Natural killer cell (primary cell): ENCODE data around the gene BEAN1. TPM values are rescaled to one million over a fixed set of nuclear protein-coding genes. Genes with fewer than 3 reads are reported as not detected.

ENCODE experiments used
- ATAC-seq, 3 donors: fragments of 150-1000 bp in 2 of 3; fragments of 200-7000 bp in 1 of 3; cut with Tn5 transposase; 1 replicate in 1 of 3; 2 replicates in 2 of 3; pipeline ENCODE4 v1.10.0; 2021; ENCODE audit warnings: mild to moderate bottlenecking in 2 of 3, moderate library complexity in 2 of 3
- DNase-seq, 2 donors: peaks; one replicate each; pipeline versions ENCODE4 v3.0.0 to v3.0.0-alpha.2; 2013 to 2021; ENCODE audit warnings: mixed read lengths in 1 of 2
- H3K27ac ChIP-seq: one replicate; pipeline ENCODE4 v1.5.1; 2013; ENCODE audit warnings: mild to moderate bottlenecking, low read length
- H3K27me3 ChIP-seq: one replicate; pipeline ENCODE4 v1.6.1; 2013; ENCODE audit warnings: low read length; ENCODE audit not compliant: control insufficient read depth, insufficient read depth
- H3K36me3 ChIP-seq: one replicate; pipeline ENCODE4 v1.6.1; 2013; ENCODE audit warnings: low read length; ENCODE audit not compliant: control insufficient read depth, insufficient read depth
- H3K4me1 ChIP-seq: one replicate; pipeline ENCODE4 v1.6.1; 2013; ENCODE audit warnings: low read length; ENCODE audit not compliant: control insufficient read depth, insufficient read depth
- H3K4me3 ChIP-seq: one replicate; pipeline ENCODE4 v1.5.1; 2013; ENCODE audit warnings: low read length
- H3K9me3 ChIP-seq: one replicate; pipeline ENCODE4 v1.6.1; 2013; ENCODE audit warnings: low read length; ENCODE audit not compliant: control insufficient read depth, insufficient read depth
- H3K27ac Mint-ChIP-seq, 2 donors: one replicate each; pipeline ENCODE4 v1.8.0; 2022; ENCODE audit warnings: mild to moderate bottlenecking in 2 of 2, mixed read lengths in 2 of 2, moderate library complexity in 1 of 2
- H3K27me3 Mint-ChIP-seq, 2 donors: one replicate each; pipeline ENCODE4 v1.8.0; 2022; ENCODE audit warnings: low read depth in 2 of 2, mixed read lengths in 2 of 2
- H3K36me3 Mint-ChIP-seq: one replicate; pipeline ENCODE4 v1.8.0; 2022; ENCODE audit warnings: mixed read lengths
- H3K4me1 Mint-ChIP-seq, 2 donors: one replicate each; pipeline ENCODE4 v1.8.0; 2022; ENCODE audit warnings: mixed read lengths in 2 of 2
- H3K4me3 Mint-ChIP-seq: one replicate; pipeline ENCODE4 v1.8.0; 2022; ENCODE audit warnings: mild to moderate bottlenecking, moderate library complexity, mixed read lengths
- H3K9me3 Mint-ChIP-seq, 2 donors: one replicate each; pipeline ENCODE4 v1.8.0; 2022; ENCODE audit warnings: mixed read lengths in 2 of 2
- WGBS: methylation state at CpG from one replicate; pipeline ENCODE4 v1.1.7; 2013; ENCODE audit warnings: missing lambda C conversion rate; ENCODE audit not compliant: insufficient coverage; 5-methylcytosine and 5-hydroxymethylcytosine counted together
- intact Hi-C: fragments of 100-400 bp; cut with micrococcal nuclease; formaldehyde crosslinking; loops from one replicate; pipeline ENCODE4 v1.14.2; 2022
- total RNA-seq, 4 donors: library from RNA; stranded (reverse); fragments of 120-200 nt in 1 of 4; gene quantifications; one replicate each; pipeline versions ENCODE4 v1.2.3 to v1.2.4, GENCODE V29; 2013 to 2022
- TF ChIP-seq, protein P1 (sequence below): fragments of 200-600 bp; IDR thresholded peaks from one replicate; pipeline ENCODE4 v1.8.0; 2022; ENCODE audit warnings: antibody characterized with exemption

Gene BEAN1
- total RNA-seq, 3 donors from 2014 or later (not counting 1 experiment from before 2014, with no cell fraction given) = not detected

DNA sequence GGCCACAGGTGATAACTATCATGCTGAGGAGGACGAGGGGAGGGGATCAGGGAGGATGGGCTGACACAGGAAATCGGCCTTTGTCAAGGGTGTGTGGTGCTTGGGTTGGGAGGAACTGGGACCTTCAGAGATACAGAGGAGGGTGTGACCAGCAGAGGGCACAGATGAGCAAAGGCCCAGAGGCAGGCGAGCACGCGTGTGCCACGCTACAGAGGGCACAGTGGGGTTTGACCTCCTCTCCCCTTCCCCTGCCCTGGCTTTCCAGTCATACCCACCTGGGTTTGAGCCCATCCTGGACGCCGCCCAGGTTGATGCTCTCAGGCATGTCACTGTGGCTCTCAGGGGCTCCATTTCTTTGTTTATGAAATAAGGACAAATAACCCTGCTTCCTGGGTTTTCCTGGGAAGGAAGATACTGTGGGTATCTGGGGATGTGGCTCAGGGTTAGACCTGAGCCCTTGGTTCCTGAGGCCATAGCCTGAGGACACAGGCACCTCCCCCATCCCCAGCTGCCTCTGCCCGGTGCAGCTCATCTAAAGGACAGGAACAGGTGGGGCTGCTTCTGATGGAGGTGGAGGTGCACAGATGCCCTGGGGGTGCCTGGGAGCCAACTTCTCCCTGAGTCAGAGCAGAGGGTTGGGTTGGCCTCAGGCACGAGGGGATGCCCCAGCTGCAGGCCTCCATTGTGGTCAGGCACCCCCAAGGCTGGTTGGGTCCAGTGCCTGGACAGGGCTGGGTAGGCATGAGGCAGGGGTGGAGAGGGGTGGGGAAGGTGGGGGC lies 51.8 kb downstream of the BEAN1 start:
- H3K4me3 ChIP-seq = no peak overlapping the region

DNA sequence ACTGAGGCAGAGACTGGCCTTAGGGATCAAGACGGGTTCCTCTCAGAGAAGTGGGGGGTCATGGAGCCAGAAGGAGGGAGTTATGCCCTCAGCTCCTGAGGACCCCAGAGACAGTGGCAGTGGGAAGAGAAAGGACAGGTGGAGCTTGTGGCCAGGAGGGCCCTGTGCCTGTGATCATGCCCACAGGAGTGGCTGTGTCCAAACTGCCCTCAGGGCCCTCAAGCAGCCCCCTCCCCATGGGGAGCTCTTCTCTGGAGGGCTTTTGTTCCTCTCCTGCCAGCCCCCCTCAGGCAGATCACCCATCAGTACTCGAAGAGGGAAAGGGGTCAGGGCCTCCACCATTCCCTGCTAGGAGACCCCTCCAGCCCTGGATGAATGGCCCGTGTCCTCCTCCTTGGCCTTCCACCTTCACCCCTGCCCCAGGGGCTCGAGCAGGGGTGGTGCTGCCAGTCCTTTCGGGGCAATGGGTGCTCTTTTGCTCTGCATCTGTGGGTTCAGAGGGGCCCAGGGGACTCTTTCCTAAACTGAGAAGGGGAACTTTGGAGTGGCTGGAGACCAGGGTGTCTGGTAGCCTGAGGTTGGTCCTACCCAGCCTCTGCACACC lies 52.7 kb downstream of the BEAN1 start:
- no peaks in the 10 kb centered on the region for H3K36me3 Mint-ChIP-seq
- H3K4me1 ChIP-seq = peaks cover 37% of the 10 kb centered on the region
- no peak for ATAC-seq
- H3K27ac ChIP-seq = no peak overlapping the region
- no peaks in the 10 kb centered on the region for H3K9me3 ChIP-seq
- TF ChIP-seq, protein P1, sequence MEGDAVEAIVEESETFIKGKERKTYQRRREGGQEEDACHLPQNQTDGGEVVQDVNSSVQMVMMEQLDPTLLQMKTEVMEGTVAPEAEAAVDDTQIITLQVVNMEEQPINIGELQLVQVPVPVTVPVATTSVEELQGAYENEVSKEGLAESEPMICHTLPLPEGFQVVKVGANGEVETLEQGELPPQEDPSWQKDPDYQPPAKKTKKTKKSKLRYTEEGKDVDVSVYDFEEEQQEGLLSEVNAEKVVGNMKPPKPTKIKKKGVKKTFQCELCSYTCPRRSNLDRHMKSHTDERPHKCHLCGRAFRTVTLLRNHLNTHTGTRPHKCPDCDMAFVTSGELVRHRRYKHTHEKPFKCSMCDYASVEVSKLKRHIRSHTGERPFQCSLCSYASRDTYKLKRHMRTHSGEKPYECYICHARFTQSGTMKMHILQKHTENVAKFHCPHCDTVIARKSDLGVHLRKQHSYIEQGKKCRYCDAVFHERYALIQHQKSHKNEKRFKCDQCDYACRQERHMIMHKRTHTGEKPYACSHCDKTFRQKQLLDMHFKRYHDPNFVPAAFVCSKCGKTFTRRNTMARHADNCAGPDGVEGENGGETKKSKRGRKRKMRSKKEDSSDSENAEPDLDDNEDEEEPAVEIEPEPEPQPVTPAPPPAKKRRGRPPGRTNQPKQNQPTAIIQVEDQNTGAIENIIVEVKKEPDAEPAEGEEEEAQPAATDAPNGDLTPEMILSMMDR = no peak
- no peaks in the 10 kb centered on the region for H3K27me3 Mint-ChIP-seq
- no peak overlapping the region for H3K4me3 Mint-ChIP-seq
- no peak overlapping the region for H3K4me3 ChIP-seq
- no peak for DNase-seq
- H3K4me1 Mint-ChIP-seq = peaks cover 12 to 33% of the 10 kb centered on the region in 2 donors
- no peaks in the 10 kb centered on the region for H3K36me3 ChIP-seq
- no peak overlapping the region for H3K27ac Mint-ChIP-seq
- 90% methylated on average over 5 of the region's 5 CpGs for WGBS
- no peaks in the 10 kb centered on the region for H3K9me3 Mint-ChIP-seq
- intact Hi-C loops = no loop called here
- no peaks in the 10 kb centered on the region for H3K27me3 ChIP-seq

More for the DNA sequence above, 51.8 kb downstream of the BEAN1 start:
- intact Hi-C loops = loop anchor here (1.0 kb wide), 2 partner anchors 37 to 110 kb away; no protein-coding TSS in a partner anchor
- 25% methylated on average over 10 of the region's 10 CpGs for WGBS
- no peaks in the 10 kb centered on the region for H3K36me3 ChIP-seq
- no peaks in the 10 kb centered on the region for H3K9me3 Mint-ChIP-seq
- H3K4me3 Mint-ChIP-seq = no peak overlapping the region
- no peaks in the 10 kb centered on the region for H3K27me3 ChIP-seq
- H3K4me1 Mint-ChIP-seq = peaks cover 15 to 36% of the 10 kb centered on the region in 2 donors
- H3K36me3 Mint-ChIP-seq = no peaks in the 10 kb centered on the region
- peak overlapping the region in 1 of 2 donors; percentile 60 for H3K27ac Mint-ChIP-seq
- TF ChIP-seq, protein P1 = peak; percentile 76
- ATAC-seq = peak; percentile 92 to 95 (median 94)
- H3K4me1 ChIP-seq = peaks cover 36% of the 10 kb centered on the region
- peaks cover 0 to under 1% of the 10 kb centered on the region in 2 donors for H3K27me3 Mint-ChIP-seq
- DNase-seq = peak; percentile 70 to 91
- no peaks in the 10 kb centered on the region for H3K9me3 ChIP-seq
- no peak overlapping the region for H3K27ac ChIP-seq

DNA sequence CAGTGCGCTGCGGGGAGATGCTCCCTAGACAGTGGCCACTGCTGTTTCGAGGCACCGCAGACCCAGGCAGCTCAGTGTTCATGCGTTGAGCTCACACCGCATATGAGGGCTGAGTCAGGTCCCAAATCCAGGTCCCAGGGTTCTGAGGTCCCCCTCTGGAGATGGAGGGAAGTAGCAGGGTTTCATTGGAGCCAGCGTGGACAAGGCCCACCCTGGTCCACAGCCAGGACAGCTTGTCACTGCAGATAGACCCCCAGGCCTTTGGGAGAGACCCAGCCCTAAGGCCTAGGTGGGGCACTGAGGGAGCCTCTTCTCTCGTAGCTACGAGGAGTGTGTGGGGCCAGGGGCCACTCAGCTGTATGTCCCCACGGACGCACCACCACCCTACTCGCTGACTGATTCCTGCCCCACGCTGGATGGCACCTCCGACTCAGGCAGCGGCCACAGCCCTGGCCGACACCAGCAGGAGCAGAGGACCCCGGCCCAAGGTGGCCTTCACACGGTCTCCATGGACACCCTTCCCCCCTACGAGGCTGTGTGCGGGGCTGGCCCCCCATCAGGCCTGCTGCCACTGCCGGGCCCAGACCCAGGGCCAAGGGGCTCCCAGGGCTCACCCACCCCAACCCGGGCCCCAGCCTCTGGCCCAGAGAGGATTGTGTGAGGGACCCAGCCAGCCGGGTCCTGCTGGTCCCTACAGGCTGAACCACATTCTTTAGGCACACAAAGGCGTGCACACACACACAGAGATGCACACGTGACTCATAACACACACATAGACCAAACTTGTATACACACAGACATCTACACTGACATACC lies 53.4 kb downstream of the BEAN1 start:
- Histone ChIP-seq H3K27ac (no peak overlapping the region), H3K4me1 (peaks cover 33% of the 10 kb centered on the region), H3K4me3 (no peak overlapping the region), H3K27me3 (no peaks in the 10 kb centered on the region), H3K36me3 (no peaks in the 10 kb centered on the region), H3K9me3 (no peaks in the 10 kb centered on the region)
- 97% methylated on average over 25 of the region's 25 CpGs for WGBS
- Mint-ChIP-seq H3K4me3 (no peak overlapping the region), H3K36me3 (no peaks in the 10 kb centered on the region), H3K4me1 (peaks cover 9 to 27% of the 10 kb centered on the region in 2 donors), H3K27me3 (no peaks in the 10 kb centered on the region), H3K9me3 (no peaks in the 10 kb centered on the region), H3K27ac (no peak overlapping the region)
- ATAC-seq = no peak
- TF ChIP-seq, protein P1 = no peak
- DNase-seq = no peak
- intact Hi-C loops = no loop called here
